Placental epithelial cell (primary cell): ENCODE data around the gene RCL1. TPM values are rescaled to one million over a fixed set of nuclear protein-coding genes. Genes with fewer than 3 reads are reported as not detected.

Experiments
- small RNA-seq: library from RNA; depleted of rRNA; stranded (forward); fragments of <200 nt; gene quantifications from one replicate; pipeline ENCODE3, GENCODE V24; 2012
- total RNA-seq: library from RNA; depleted of rRNA; stranded (reverse); fragments of >200 nt; gene quantifications from 2 replicates; pipeline ENCODE4 v1.2.3, GENCODE V29; 2012

The RCL1 gene
- total RNA-seq: 12.9 and 21.2 TPM in 2 replicates

GRCh38 chr9:4792572-4793458, at the start of gene RCL1:
TSS of gene RCL1 (plus strand) at chr9:4792944. CDS start at chr9:4793092, 148 bp downstream.

Small RNA genes lying within 50 kb of the gene (small RNA-seq; reads per million reads assigned to genes)
- gene AL158147.1 (not detected), gene MIR101-2 (not detected)

Other genes with a start within 250 kb of the RCL1 start
- 10.2 and 11.7 TPM in 2 replicates for gene PLPP6, start 130.7 kb upstream of the RCL1 start, total RNA-seq
- 0.98 and 4.7 TPM in 2 replicates for gene SPATA6L, start 126.5 kb upstream of the RCL1 start, total RNA-seq
- gene CDC37L1, start 113.4 kb upstream of the RCL1 start, total RNA-seq: 23.3 and 36.1 TPM in 2 replicates
- gene AK3, start 51.7 kb upstream of the RCL1 start, total RNA-seq: 29.8 and 29.9 TPM in 2 replicates
- gene JAK2, start 192.3 kb downstream of the RCL1 start, total RNA-seq: 16.8 and 53.4 TPM in 2 replicates